Bronchial epithelial cell (primary cell): ENCODE data around the gene MTHFD2L. TPM values are rescaled to one million over a fixed set of nuclear protein-coding genes. Genes with fewer than 3 reads are reported as not detected.

Source experiments
- DNase-seq: peaks from one replicate; pipeline ENCODE4 v3.0.0-alpha.2; 2010; ENCODE audit warnings: low read depth
- FAIRE-seq: peaks from 2 replicates; lab custom pipeline; 2011; peaks lifted over from hg19 to GRCh38; lab: Jason Lieb, UNC
- H3K27me3 ChIP-seq: 2 replicates; pipeline ENCODE4 v1.5.1; 2011; ENCODE audit warnings: low read length; ENCODE audit not compliant: control insufficient read depth, insufficient read depth
- H3K36me3 ChIP-seq: 2 replicates; pipeline ENCODE4 v1.5.1; 2011; ENCODE audit warnings: low read length; ENCODE audit not compliant: control insufficient read depth, insufficient read depth
- H3K4me3 ChIP-seq: 2 replicates; pipeline ENCODE4 v1.5.1; 2011; ENCODE audit warnings: mild to moderate bottlenecking, low read depth, low read length, control low read depth
- total RNA-seq: library from RNA; depleted of rRNA; stranded (reverse); fragments of >200 nt; gene quantifications from 2 replicates; pipeline ENCODE4 v1.2.1, GENCODE V29; 2014
- TF ChIP-seq, protein P1 (sequence below): IDR thresholded peaks from 2 replicates; pipeline ENCODE4 v1.5.1; 2011; ENCODE audit warnings: mild to moderate bottlenecking, moderate library complexity, low read length, control low read depth, inconsistent platforms; ENCODE audit not compliant: insufficient read depth, severe bottlenecking

Gene MTHFD2L
- total RNA-seq, 1 donor from 2014 or later, result 29.0 TPM

- Histone ChIP-seq H3K36me3 (no peaks in the 10 kb centered on the region), H3K27me3 (no peaks in the 10 kb centered on the region), H3K4me3 (no peak overlapping the region)
- TF ChIP-seq, protein P1, sequence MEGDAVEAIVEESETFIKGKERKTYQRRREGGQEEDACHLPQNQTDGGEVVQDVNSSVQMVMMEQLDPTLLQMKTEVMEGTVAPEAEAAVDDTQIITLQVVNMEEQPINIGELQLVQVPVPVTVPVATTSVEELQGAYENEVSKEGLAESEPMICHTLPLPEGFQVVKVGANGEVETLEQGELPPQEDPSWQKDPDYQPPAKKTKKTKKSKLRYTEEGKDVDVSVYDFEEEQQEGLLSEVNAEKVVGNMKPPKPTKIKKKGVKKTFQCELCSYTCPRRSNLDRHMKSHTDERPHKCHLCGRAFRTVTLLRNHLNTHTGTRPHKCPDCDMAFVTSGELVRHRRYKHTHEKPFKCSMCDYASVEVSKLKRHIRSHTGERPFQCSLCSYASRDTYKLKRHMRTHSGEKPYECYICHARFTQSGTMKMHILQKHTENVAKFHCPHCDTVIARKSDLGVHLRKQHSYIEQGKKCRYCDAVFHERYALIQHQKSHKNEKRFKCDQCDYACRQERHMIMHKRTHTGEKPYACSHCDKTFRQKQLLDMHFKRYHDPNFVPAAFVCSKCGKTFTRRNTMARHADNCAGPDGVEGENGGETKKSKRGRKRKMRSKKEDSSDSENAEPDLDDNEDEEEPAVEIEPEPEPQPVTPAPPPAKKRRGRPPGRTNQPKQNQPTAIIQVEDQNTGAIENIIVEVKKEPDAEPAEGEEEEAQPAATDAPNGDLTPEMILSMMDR, result no peak
- FAIRE-seq, result no peak
- DNase-seq, result no peak
Measured at GRCh38 chr4:74217365-74217764, 59.4 kb downstream of the MTHFD2L start.

DNA sequence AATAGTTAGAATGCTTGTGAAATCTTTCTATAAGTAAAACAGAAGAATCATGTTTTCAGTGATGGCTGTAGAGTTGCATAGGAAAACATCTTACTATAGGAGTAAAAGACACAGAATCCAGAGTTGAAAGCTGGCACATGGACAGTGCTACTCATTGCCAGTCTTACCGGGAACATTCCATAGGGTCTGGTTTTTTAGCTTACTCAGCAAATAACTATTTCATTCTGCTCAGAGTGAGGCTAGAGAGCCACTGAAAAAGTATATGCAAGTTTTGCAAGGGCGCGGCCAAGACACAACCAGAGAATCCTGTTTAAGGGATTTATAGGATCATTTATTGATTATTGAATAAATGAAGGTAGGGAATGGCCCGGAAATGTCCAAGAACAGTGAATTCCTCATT lies 60.3 kb downstream of the MTHFD2L start:
- TF ChIP-seq, protein P1, result no peak
- H3K36me3 ChIP-seq, result no peaks in the 10 kb centered on the region
- DNase-seq (peak; percentile 60), FAIRE-seq (no peak)
- H3K4me3 ChIP-seq, result no peak overlapping the region
- no peaks in the 10 kb centered on the region for H3K27me3 ChIP-seq

DNA sequence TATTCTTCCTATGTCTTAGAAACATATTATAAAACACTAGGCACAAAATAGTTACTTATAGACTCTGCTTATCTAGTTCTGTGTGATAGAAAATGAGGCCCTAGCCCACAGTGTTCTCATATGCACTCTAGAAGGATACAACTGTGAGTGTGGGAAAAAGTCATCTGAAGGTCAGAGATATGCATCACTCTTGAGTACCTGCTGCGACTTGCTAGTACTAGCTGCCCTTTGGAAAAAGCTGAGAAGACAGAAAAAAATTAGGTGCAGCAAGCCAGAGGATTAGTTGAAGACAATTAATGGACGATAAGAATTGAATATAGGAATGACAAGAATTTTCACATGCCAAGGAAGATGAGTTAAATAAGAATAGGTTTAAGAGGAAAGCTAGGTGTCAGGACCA lies 61.3 kb downstream of the MTHFD2L start:
- TF ChIP-seq, protein P1, result no peak
- DNase-seq, result peak; percentile 71
- no peak for FAIRE-seq
- Histone ChIP-seq H3K36me3 (no peaks in the 10 kb centered on the region), H3K27me3 (no peaks in the 10 kb centered on the region), H3K4me3 (no peak overlapping the region)

DNA sequence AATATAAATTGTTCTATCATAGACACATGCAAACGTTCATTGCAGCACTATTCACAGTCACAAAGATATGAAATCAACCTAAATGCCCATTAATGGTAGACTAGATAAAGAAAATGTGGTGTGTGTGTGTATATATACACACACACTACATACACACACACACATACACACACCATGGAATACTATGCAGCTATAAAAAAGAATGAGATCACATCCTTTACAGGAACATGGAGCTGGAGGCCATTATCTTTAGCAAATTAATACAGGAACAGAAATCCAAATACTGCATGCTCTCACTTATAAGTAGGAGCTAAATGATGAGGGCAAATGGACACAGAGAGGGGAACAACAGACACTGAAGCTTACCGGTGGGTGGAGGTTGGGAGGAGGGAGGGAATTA lies 65.2 kb downstream of the MTHFD2L start:
- DNase-seq (no peak), FAIRE-seq (no peak)
- H3K36me3 ChIP-seq, result no peaks in the 10 kb centered on the region
- TF ChIP-seq, protein P1, result no peak
- no peak overlapping the region for H3K4me3 ChIP-seq
- H3K27me3 ChIP-seq, result no peaks in the 10 kb centered on the region

DNA sequence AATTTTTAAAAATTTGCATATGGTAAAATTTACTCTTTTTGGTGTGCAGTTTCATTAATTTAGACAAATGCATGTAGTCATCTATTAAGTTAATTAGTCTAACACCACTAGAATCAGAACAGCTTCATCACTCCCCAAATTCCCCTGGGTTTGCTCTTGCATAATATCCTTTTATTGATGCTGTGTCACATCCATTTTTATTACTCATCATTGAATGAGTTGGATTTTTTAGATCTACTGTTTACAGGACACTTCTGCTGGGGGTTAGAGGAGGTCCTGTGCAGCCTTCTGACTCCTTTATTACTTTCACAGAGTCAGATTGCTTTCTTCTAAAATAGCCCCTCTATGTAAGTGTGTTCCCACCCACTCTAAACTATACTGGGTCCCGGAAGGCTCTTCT lies 65.9 kb downstream of the MTHFD2L start:
- H3K4me3 ChIP-seq, result no peak overlapping the region
- FAIRE-seq (no peak), DNase-seq (peak; percentile 88)
- H3K36me3 ChIP-seq, result no peaks in the 10 kb centered on the region
- TF ChIP-seq, protein P1, result no peak
- no peaks in the 10 kb centered on the region for H3K27me3 ChIP-seq
